CD4-positive, alpha-beta memory T cell (primary cell): Measurements from ENCODE around the gene TACC3. TPM values are rescaled to one million over a fixed set of nuclear protein-coding genes. Genes with fewer than 3 reads are reported as not detected.
A peak's percentile ranks its signal among the peaks of the same experiment; 100 is the strongest.

ENCODE experiments used
- CTCF ChIA-PET: fragments of 350-600 bp; sonication (Branson Sonifier 250); formaldehyde crosslinking; loops from one replicate; lab custom pipeline; 2021; ENCODE audit warnings: inconsistent platforms; ENCODE audit not compliant: partially characterized antibody; lab: Charles Lee
- POLR2A ChIA-PET: fragments of 350-600 bp; sonication (Branson Sonifier 250); formaldehyde crosslinking; loops from one replicate; lab custom pipeline; 2021; ENCODE audit not compliant: partially characterized antibody; lab: Charles Lee
- DNase-seq, 5 donors: peaks; one replicate each; pipeline versions ENCODE4 v3.0.0 to v3.0.0-alpha.2; 2020 to 2022; ENCODE audit warnings: mixed read lengths in 1 of 5
- H3K27ac ChIP-seq: one replicate; pipeline ENCODE4 v1.7.0; 2013; ENCODE audit warnings: low read depth, low read length
- H3K27me3 ChIP-seq: 2 replicates; pipeline ENCODE4 v1.7.0; 2013; ENCODE audit warnings: mild to moderate bottlenecking, low read length, moderate library complexity; ENCODE audit not compliant: insufficient read depth
- H3K36me3 ChIP-seq: 2 replicates; pipeline ENCODE4 v1.7.0; 2013; ENCODE audit warnings: mild to moderate bottlenecking, low read length, moderate library complexity; ENCODE audit not compliant: insufficient read depth
- H3K4me1 ChIP-seq: 2 replicates; pipeline ENCODE4 v1.7.0; 2013; ENCODE audit warnings: mild to moderate bottlenecking, low read length, moderate library complexity; ENCODE audit not compliant: insufficient read depth
- H3K4me3 ChIP-seq, 2 donors: one replicate each; pipeline ENCODE4 v1.7.0; 2013; ENCODE audit warnings: low read length in 2 of 2, mild to moderate bottlenecking in 1 of 2
- H3K9me3 ChIP-seq, 2 donors: one replicate each; pipeline ENCODE4 v1.7.0; 2013; ENCODE audit warnings: low read length in 2 of 2, control low read depth in 1 of 2; ENCODE audit not compliant: control insufficient read depth in 1 of 2
- H3K27ac Mint-ChIP-seq, 7 donors: one replicate each; pipeline ENCODE4 v1.8.0; 2020 to 2021; ENCODE audit warnings: mixed read lengths in 7 of 7, mild to moderate bottlenecking in 6 of 7, inconsistent platforms in 3 of 7, moderate library complexity in 3 of 7
- H3K27me3 Mint-ChIP-seq, 2 donors: one replicate each; pipeline ENCODE4 v1.8.0; 2020 to 2021; ENCODE audit warnings: mixed read lengths in 2 of 2
- H3K36me3 Mint-ChIP-seq, 2 donors: one replicate each; pipeline ENCODE4 v1.8.0; 2020 to 2021; ENCODE audit warnings: mixed read lengths in 2 of 2, inconsistent platforms in 1 of 2, mild to moderate bottlenecking in 1 of 2
- H3K4me1 Mint-ChIP-seq, 4 donors: one replicate each; pipeline ENCODE4 v1.8.0; 2020 to 2021; ENCODE audit warnings: mixed read lengths in 4 of 4, mild to moderate bottlenecking in 1 of 4
- H3K4me3 Mint-ChIP-seq, 8 donors: one replicate each; pipeline ENCODE4 v1.8.0; 2020 to 2021; ENCODE audit warnings: mixed read lengths in 8 of 8, mild to moderate bottlenecking in 7 of 8, moderate library complexity in 6 of 8, inconsistent platforms in 3 of 8
- H3K9me3 Mint-ChIP-seq, 8 donors: one replicate each; pipeline ENCODE4 v1.8.0; 2020 to 2021; ENCODE audit warnings: mixed read lengths in 8 of 8, mild to moderate bottlenecking in 5 of 8, inconsistent platforms in 3 of 8, moderate library complexity in 1 of 8
- intact Hi-C: fragments of 100-400 bp; cut with micrococcal nuclease; formaldehyde crosslinking; loops from one replicate; pipeline ENCODE4 v1.15.1; 2023
- polyA plus RNA-seq, 2 donors: library from polyadenylated mRNA; unstranded; fragments of 300-500 nt; fragmentation: Illumina TruSeq; gene quantifications; one replicate each; pipeline ENCODE4 v1.2.3, GENCODE V29; 2021
- total RNA-seq, 2 experiments: library from RNA; stranded (reverse); gene quantifications; one replicate each; pipeline ENCODE4 v1.2.3, GENCODE V29; 2021

Gene TACC3
- total and polyA plus RNA-seq, 4 experiments from 2014 or later: 37.3 to 136 (median 97.7) TPM

GRCh38 chr4:1762264-1763010, 41.1 kb downstream of the TACC3 start:
- H3K36me3 Mint-ChIP-seq: no peaks in the 10 kb centered on the region
- Histone ChIP-seq H3K27ac (no peak overlapping the region), H3K9me3 (no peaks in the 10 kb centered on the region), H3K4me1 (no peaks in the 10 kb centered on the region), H3K27me3 (no peaks in the 10 kb centered on the region), H3K4me3 (no peak overlapping the region), H3K36me3 (no peaks in the 10 kb centered on the region)
- peaks cover 4 to 5% of the 10 kb centered on the region in 2 donors for H3K27me3 Mint-ChIP-seq
- intact Hi-C loops: no loop called here
- no peaks in the 10 kb centered on the region for H3K9me3 Mint-ChIP-seq
- POLR2A ChIA-PET: no interaction called here
- no peaks in the 10 kb centered on the region for H3K4me1 Mint-ChIP-seq
- no peak overlapping the region for H3K4me3 Mint-ChIP-seq
- CTCF ChIA-PET: no interaction called here
- no peak overlapping the region for H3K27ac Mint-ChIP-seq
- DNase-seq: no peak

- H3K9me3 ChIP-seq: no peaks in the 10 kb centered on the region
- no peaks in the 10 kb centered on the region for H3K36me3 ChIP-seq
- H3K27ac ChIP-seq: no peak overlapping the region
- no peaks in the 10 kb centered on the region for H3K4me1 ChIP-seq
- Mint-ChIP-seq H3K4me3 (no peak overlapping the region), H3K36me3 (no peaks in the 10 kb centered on the region), H3K27ac (no peak overlapping the region), H3K27me3 (peaks cover 4 to 7% of the 10 kb centered on the region in 2 donors), H3K4me1 (no peaks in the 10 kb centered on the region), H3K9me3 (no peaks in the 10 kb centered on the region)
- POLR2A ChIA-PET: no interaction called here
- no peak overlapping the region for H3K4me3 ChIP-seq
- intact Hi-C loops: no loop called here
- H3K27me3 ChIP-seq: peaks cover 1% of the 10 kb centered on the region
- CTCF ChIA-PET: no interaction called here
- no peak for DNase-seq
Observed at GRCh38 chr4:1763070-1763549, 41.8 kb downstream of the TACC3 start.

DNA sequence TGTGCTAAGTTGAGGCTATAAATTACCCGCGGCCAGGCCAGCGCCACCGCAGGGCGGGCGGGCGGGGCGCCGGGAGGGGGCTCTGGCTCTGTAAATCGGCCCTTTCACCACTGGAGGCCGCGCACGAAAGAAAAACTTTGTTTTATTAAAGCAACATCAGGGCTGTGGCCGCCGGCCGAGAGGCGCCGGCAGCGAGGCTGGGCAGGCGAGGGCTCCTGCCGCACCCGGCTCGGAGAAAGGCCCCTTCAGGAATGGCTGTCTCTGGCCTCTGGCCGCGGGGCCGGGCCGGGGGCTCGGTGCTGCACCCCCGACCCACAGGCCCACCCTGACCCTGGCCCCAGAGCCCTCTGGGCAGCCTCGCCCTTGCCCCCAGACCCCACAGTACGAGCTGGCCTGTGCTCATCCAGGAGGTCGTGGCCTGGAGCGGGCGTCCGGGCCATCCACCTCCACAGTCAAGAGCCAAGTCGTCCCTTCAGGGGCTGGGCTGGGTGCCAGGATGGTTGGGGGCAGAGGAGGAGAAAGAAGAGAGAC, 42.3 kb downstream of the TACC3 start:
- Histone ChIP-seq H3K9me3 (no peaks in the 10 kb centered on the region), H3K36me3 (no peaks in the 10 kb centered on the region), H3K27ac (no peak overlapping the region), H3K4me3 (no peak overlapping the region), H3K27me3 (peaks cover 4% of the 10 kb centered on the region), H3K4me1 (no peaks in the 10 kb centered on the region)
- no peak for DNase-seq
- Mint-ChIP-seq H3K4me3 (peak overlapping the region in 1 of 8 donors; percentile 49), H3K36me3 (no peaks in the 10 kb centered on the region), H3K4me1 (peaks cover 0 to 3% (median 0%) of the 10 kb centered on the region in 4 donors), H3K27ac (no peak overlapping the region), H3K9me3 (no peaks in the 10 kb centered on the region), H3K27me3 (peaks cover 6 to 10% of the 10 kb centered on the region in 2 donors)
- ChIA-PET POLR2A (no interaction called here), CTCF (no interaction called here)
- intact Hi-C loops: no loop called here

- intact Hi-C loops: no loop called here
- no peaks in the 10 kb centered on the region for H3K9me3 Mint-ChIP-seq
- DNase-seq: no peak
- CTCF ChIA-PET: no interaction called here
- no peaks in the 10 kb centered on the region for H3K4me1 ChIP-seq
- H3K27ac ChIP-seq: no peak overlapping the region
- H3K4me3 Mint-ChIP-seq: no peak overlapping the region
- no peaks in the 10 kb centered on the region for H3K36me3 ChIP-seq
- H3K9me3 ChIP-seq: no peaks in the 10 kb centered on the region
- no peak overlapping the region for H3K4me3 ChIP-seq
- POLR2A ChIA-PET: no interaction called here
- H3K27ac Mint-ChIP-seq: no peak overlapping the region
- H3K27me3 Mint-ChIP-seq: peaks cover 6 to 10% of the 10 kb centered on the region in 2 donors
- no peaks in the 10 kb centered on the region for H3K36me3 Mint-ChIP-seq
- peaks cover 0 to 4% (median 0%) of the 10 kb centered on the region in 4 donors for H3K4me1 Mint-ChIP-seq
- H3K27me3 ChIP-seq: peaks cover 4% of the 10 kb centered on the region
Observed at GRCh38 chr4:1764670-1765069, 43.3 kb downstream of the TACC3 start.

GRCh38 chr4:1765409-1766072, 44.2 kb downstream of the TACC3 start:
- no peaks in the 10 kb centered on the region for H3K9me3 Mint-ChIP-seq
- CTCF ChIA-PET: no interaction called here
- no peak overlapping the region for H3K27ac ChIP-seq

GRCh38 chr4:1766106-1767060, 45.1 kb downstream of the TACC3 start:
- Mint-ChIP-seq H3K4me3 (peak overlapping the region in 1 of 8 donors; percentile 21), H3K27me3 (peaks cover 6 to 10% of the 10 kb centered on the region in 2 donors), H3K9me3 (no peaks in the 10 kb centered on the region), H3K27ac (no peak overlapping the region), H3K36me3 (no peaks in the 10 kb centered on the region), H3K4me1 (peaks cover 0 to 4% (median 0%) of the 10 kb centered on the region in 4 donors)
- intact Hi-C loops: no loop called here
- POLR2A ChIA-PET: no interaction called here
- H3K9me3 ChIP-seq: no peaks in the 10 kb centered on the region
- H3K27me3 ChIP-seq: peaks cover 4% of the 10 kb centered on the region
- H3K27ac ChIP-seq: no peak overlapping the region
- CTCF ChIA-PET: no interaction called here
- no peak overlapping the region for H3K4me3 ChIP-seq
- no peaks in the 10 kb centered on the region for H3K4me1 ChIP-seq
- H3K36me3 ChIP-seq: no peaks in the 10 kb centered on the region
- DNase-seq: no peak

More at GRCh38 chr4:1765409-1766072, 44.2 kb downstream of the TACC3 start:
- no peaks in the 10 kb centered on the region for H3K36me3 Mint-ChIP-seq
- Histone ChIP-seq H3K4me3 (no peak overlapping the region), H3K27me3 (peaks cover 4% of the 10 kb centered on the region), H3K36me3 (no peaks in the 10 kb centered on the region), H3K9me3 (no peaks in the 10 kb centered on the region), H3K4me1 (no peaks in the 10 kb centered on the region)
- peaks cover 6 to 10% of the 10 kb centered on the region in 2 donors for H3K27me3 Mint-ChIP-seq
- H3K27ac Mint-ChIP-seq: no peak overlapping the region
- DNase-seq: no peak
- H3K4me1 Mint-ChIP-seq: peaks cover 0 to 4% (median 0%) of the 10 kb centered on the region in 4 donors
- POLR2A ChIA-PET: no interaction called here
- peak overlapping the region in 2 of 8 donors; percentile 21 to 35 for H3K4me3 Mint-ChIP-seq
- intact Hi-C loops: no loop called here
